Heart right ventricle (tissue), 16 donors: ENCODE data around the gene LILRA6. TPM values are rescaled to one million over a fixed set of nuclear protein-coding genes. Genes with fewer than 3 reads are reported as not detected.

ENCODE experiments used
- ATAC-seq, 8 donors: fragments of 200-7000 bp; cut with Tn5 transposase; one replicate each; pipeline ENCODE4 v1.9.1; 2020; ENCODE audit warnings: mild to moderate bottlenecking in 8 of 8, moderate library complexity in 8 of 8, moderate number of reproducible peaks in 1 of 8
- DNase-seq, 2 donors: peaks; one replicate each; pipeline ENCODE4 v3.0.0-alpha.2; 2020
- H3K27ac ChIP-seq, 10 donors: fragments of 200-600 bp; sonication (generic) in 2 of 10; one replicate each; pipeline versions ENCODE4 v1.5.0 to v1.8.0; 2020 to 2022; ENCODE audit warnings: mild to moderate bottlenecking in 3 of 10
- H3K27me3 ChIP-seq, 7 donors: fragments of 200-600 bp; one replicate each; pipeline ENCODE4 v1.8.0; 2021 to 2022; ENCODE audit warnings: mild to moderate bottlenecking in 2 of 7
- H3K36me3 ChIP-seq, 9 donors: fragments of 200-600 bp; sonication (generic) in 1 of 9; one replicate each; pipeline versions ENCODE4 v1.5.0 to v1.8.0; 2020 to 2022; ENCODE audit warnings: mild to moderate bottlenecking in 2 of 9
- H3K4me1 ChIP-seq, 9 donors: fragments of 200-600 bp; sonication (generic) in 1 of 9; one replicate each; pipeline versions ENCODE4 v1.5.0 to v1.8.0; 2020 to 2022; ENCODE audit warnings: mild to moderate bottlenecking in 4 of 9
- H3K4me3 ChIP-seq, 10 donors: fragments of 200-600 bp; sonication (generic) in 2 of 10; one replicate each; pipeline versions ENCODE4 v1.5.0 to v1.8.0; 2020 to 2022; ENCODE audit warnings: mild to moderate bottlenecking in 7 of 10, moderate library complexity in 2 of 10
- H3K9me3 ChIP-seq, 11 donors: fragments of 200-600 bp in 10 of 11; sonication (generic) in 2 of 11; one replicate each; pipeline versions ENCODE4 v1.5.0 to v1.8.0; 2013 to 2022; ENCODE audit warnings: mild to moderate bottlenecking in 2 of 11, control low read depth in 1 of 11, moderate library complexity in 1 of 11
- CTCF ChIP-seq, 9 donors: fragments of 200-600 bp; sonication (generic) in 2 of 9; IDR thresholded peaks; one replicate each; pipeline versions ENCODE4 v1.5.0 to v1.8.0; 2021 to 2022; ENCODE audit warnings: antibody characterized with exemption in 9 of 9, mild to moderate bottlenecking in 5 of 9, moderate library complexity in 1 of 9
- WGBS, 2 donors: extraction: QIAGEN DNeasy Blood & Tissue Kit; methylation state at CpG; one replicate each; pipeline ENCODE4 v1.1.7; 2013; ENCODE audit warnings: inconsistent platforms in 1 of 2; 5-methylcytosine and 5-hydroxymethylcytosine counted together
- intact Hi-C, 10 donors: fragments of 100-400 bp; cut with DNase I; formaldehyde crosslinking; loops; one replicate each; pipeline versions ENCODE4 v1.11.1 to v1.14.2; 2022
- polyA plus RNA-seq, 2 donors: library from polyadenylated mRNA; stranded (reverse); fragments of 200-250 nt; gene quantifications; one replicate each; pipeline ENCODE4 v1.2.3, GENCODE V29; 2013
- total RNA-seq, 10 donors: library from RNA; stranded (reverse); fragmentation: NEBNext Ultra II Directional in 3 of 10; extraction: Animal tissue kit (Norgen Biotek cat#: 25700) in 3 of 10; gene quantifications; one replicate each; pipeline versions ENCODE4 v1.2.1 to v1.2.4, GENCODE V29; 2021 to 2023
- donor health status: Arrhythmogenic right ventricular cardiomyopathy.
- donor health status: ischemic (EF 13 %, LVEDD 7.1; RV severe dilation, severe dysfunction).
- donor health status: healthy with polysubstance abuse.
- donor health status: DM: no; HTN: yes; CAD: no.
- donor health status: DM: no; HTN: no; CAD: no.
- donor health status: ischemic (EF 25% LVEDD 6.9; RV normal size, moderate dysfunction).
- donor health status: ischemic (EF 25% LVEDD 5.7; RV mildly dilated, moderate dysfunction).
- donor health status: healthy.
- donor health status: DM: yes; HTN: yes; CAD: no.
- donor health status: Ischemic cardiomyopathy.
- donor health status: ischemic (EF 35%, LVEDD 5.7; RV mildly dilated, moderate dysfunction).
- donor health status: nonischemic (EF 11% LVEDD 7.7; RV severe dilation, severe dysfunction).
- donor health status: DM: yes; HTN: yes; CAD: no.
- donor health status: PGD.
- donor health status: ischemic (EF 29% LVEDD 5.4; RV normal size, mild dysfunction).
- donor health status: nonischemic (EF 23%, LVEDD 6.1; RV moderate dilation, normal function).

Gene LILRA6
- total and polyA plus RNA-seq, 12 donors = 0.48 to 9.4 (median 1.3) TPM; not detected in 1

GRCh38 chr19:54209811-54210494 lies 32.6 kb downstream of the LILRA6 start:
- Histone ChIP-seq H3K27ac (peak overlapping the region in 9 of 10 donors; percentile 6 to 96 (median 78)), H3K9me3 (no peaks in the 10 kb centered on the region), H3K4me3 (peak overlapping the region in 1 of 10 donors; percentile 34), H3K4me1 (peaks cover 12 to 66% (median 51%) of the 10 kb centered on the region in 9 donors), H3K27me3 (no peaks in the 10 kb centered on the region), H3K36me3 (peaks cover 0 to 43% (median 28%) of the 10 kb centered on the region in 9 donors)
- ATAC-seq (peak; percentile 37 to 78 (median 66)), DNase-seq (peak; percentile 72 to 82)
- no peak for TF ChIP-seq CTCF (IDR thresholded peaks at IDR 0.05)
- 32 to 41% methylated on average over 10 of the region's 10 CpGs for WGBS, 2 donors
- intact Hi-C loops = no loop called here

GRCh38 chr19:54209058-54209810 lies 33.4 kb downstream of the LILRA6 start:
- Histone ChIP-seq H3K27ac (peak overlapping the region in 9 of 10 donors; percentile 6 to 96 (median 78)), H3K9me3 (no peaks in the 10 kb centered on the region), H3K36me3 (peaks cover 0 to 50% (median 35%) of the 10 kb centered on the region in 9 donors), H3K4me1 (peaks cover 12 to 73% (median 58%) of the 10 kb centered on the region in 9 donors), H3K27me3 (no peaks in the 10 kb centered on the region), H3K4me3 (peak overlapping the region in 1 of 10 donors; percentile 34)
- ATAC-seq (peak in 6 of 8 donors; percentile 0 to 36 (median 6)), DNase-seq (no peak)
- WGBS, 2 donors = 52 to 61% methylated on average over 24 of the region's 24 CpGs
- TF ChIP-seq CTCF (IDR thresholded peaks at IDR 0.05) = no peak
- intact Hi-C loops = no loop called here

DNA sequence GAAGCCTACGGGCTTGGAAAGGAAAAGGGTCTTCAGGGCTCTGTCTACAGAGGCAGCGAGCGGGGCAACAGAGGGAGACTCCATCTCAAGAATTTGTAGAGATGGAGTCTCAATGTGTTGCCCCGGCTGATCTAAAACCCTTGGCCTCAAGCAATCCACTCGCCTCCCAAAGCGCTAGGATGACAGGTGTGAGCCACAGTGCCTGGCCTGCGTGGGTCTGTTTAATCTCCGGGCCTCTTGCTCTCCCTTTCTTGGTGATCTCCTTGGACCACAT lies 33.9 kb downstream of the LILRA6 start:
- peak overlapping the region in 1 of 10 donors; percentile 25 for H3K4me3 ChIP-seq
- WGBS, 2 donors = 79 to 82% methylated on average over 8 of the region's 8 CpGs

More for the DNA sequence above, 33.9 kb downstream of the LILRA6 start:
- intact Hi-C loops = no loop called here
- ATAC-seq = no peak
- H3K36me3 ChIP-seq = peaks cover 0 to 55% (median 40%) of the 10 kb centered on the region in 9 donors
- no peak for DNase-seq
- H3K27me3 ChIP-seq = no peaks in the 10 kb centered on the region
- no peak for TF ChIP-seq CTCF (IDR thresholded peaks at IDR 0.05)
- H3K27ac ChIP-seq = peak overlapping the region in 8 of 10 donors; percentile 54 to 96 (median 78)
- H3K9me3 ChIP-seq = no peaks in the 10 kb centered on the region
- H3K4me1 ChIP-seq = peaks cover 12 to 78% (median 63%) of the 10 kb centered on the region in 9 donors
